ENCODE results near the gene FAM237B.
"Not testable (repeated sequence)": the region's sequence is repeated elsewhere in the genome, so short reads cannot be mapped to it uniquely, and the experiment has no call there.

Gene FAM237B

GRCh38 chr7:90320801-90321494 lies at the start of gene FAM237B:
TSS of gene FAM237B (minus strand) at chr7:90321304. CDS start at chr7:90319748, 1,556 bp downstream.
- DNase-seq (ENCODE audit: low read depth), result peak; percentile 5

GRCh38 chr7:90351987-90352386 lies 30.9 kb upstream of the FAM237B start:
- DNase-seq (ENCODE audit: low read depth), result no peak

- DNase-seq (ENCODE audit: low read depth), result not testable (repeated sequence)
Observed at GRCh38 chr7:90350032-90350431, 28.9 kb upstream of the FAM237B start.

GRCh38 chr7:90349305-90349704 lies 28.2 kb upstream of the FAM237B start:
- no peak for DNase-seq (ENCODE audit: low read depth)

- no peak for DNase-seq (ENCODE audit: low read depth)
Observed at GRCh38 chr7:90347759-90348158, 26.7 kb upstream of the FAM237B start.

- DNase-seq (ENCODE audit: low read depth), result peak; percentile 93
Observed at GRCh38 chr7:90346336-90347125, 25.4 kb upstream of the FAM237B start, which contains the start of gene GTPBP10. TSS of gene GTPBP10 (plus strand) at chr7:90346716. CDS start at chr7:90346742, 26 bp downstream.

- peak; percentile 57 for DNase-seq (ENCODE audit: low read depth)
Observed at GRCh38 chr7:90345595-90346335, 24.7 kb upstream of the FAM237B start.

- no peak for DNase-seq (ENCODE audit: low read depth)
Observed at GRCh38 chr7:90345016-90345415, 23.9 kb upstream of the FAM237B start.

- DNase-seq (ENCODE audit: low read depth), result peak; percentile 27
Observed at GRCh38 chr7:90337106-90337505, 16.0 kb upstream of the FAM237B start.

- not testable (repeated sequence) for DNase-seq (ENCODE audit: low read depth)
Observed at GRCh38 chr7:90334926-90335325, 13.8 kb upstream of the FAM237B start.

- no peak for DNase-seq (ENCODE audit: low read depth)
Observed at GRCh38 chr7:90334193-90334843, 13.2 kb upstream of the FAM237B start.

GRCh38 chr7:90326500-90326899 lies 5.4 kb upstream of the FAM237B start:
- no peak for DNase-seq (ENCODE audit: low read depth)

- DNase-seq (ENCODE audit: low read depth), result no peak
Observed at GRCh38 chr7:90322837-90323236, 1.7 kb upstream of the FAM237B start.

GRCh38 chr7:90320418-90320800 lies 695 bp downstream of the FAM237B start:
- no peak for DNase-seq (ENCODE audit: low read depth)

- DNase-seq (ENCODE audit: low read depth), result no peak
Observed at GRCh38 chr7:90320014-90320413, 1.1 kb downstream of the FAM237B start.

GRCh38 chr7:90313907-90314306 lies 7.2 kb downstream of the FAM237B start:
- no peak for DNase-seq (ENCODE audit: low read depth)

GRCh38 chr7:90312745-90313144 lies 8.4 kb downstream of the FAM237B start:
- DNase-seq (ENCODE audit: low read depth), result peak; percentile 5

GRCh38 chr7:90311175-90311574 lies 9.9 kb downstream of the FAM237B start:
- no peak for DNase-seq (ENCODE audit: low read depth)

GRCh38 chr7:90309872-90310271 lies 11.2 kb downstream of the FAM237B start:
- no peak for DNase-seq (ENCODE audit: low read depth)

GRCh38 chr7:90303241-90303640 lies 17.9 kb downstream of the FAM237B start:
- no peak for DNase-seq (ENCODE audit: low read depth)

- peak; percentile 66 for DNase-seq (ENCODE audit: low read depth)
Observed at GRCh38 chr7:90298145-90299038, 22.7 kb downstream of the FAM237B start.
